HG02798 (cell line): ENCODE measurements around the gene AKR1C3.
A peak's percentile ranks its signal among the peaks of the same experiment; 100 is the strongest.
"Not testable (repeated sequence)": the region's sequence is repeated elsewhere in the genome, so short reads cannot be mapped to it uniquely, and the experiment has no call there.

Source experiments
- ATAC-seq: cut with Tn5 transposase; IDR thresholded peaks from one replicate; pipeline ENCODE4 v1.9.1; 2021; ENCODE audit warnings: mild to moderate bottlenecking; ENCODE audit not compliant: unreplicated experiment, poor library complexity

AKR1C3 gene

GRCh38 chr10:5094265-5095205 is at the start of gene AKR1C3:
Gene AKR1C3 (plus strand): TSS chr10:5094414. CDS start chr10:5094445, 31 bp downstream.
- peak; percentile 43 for ATAC-seq

- no peak for ATAC-seq
These were observed 49.1 kb upstream of the AKR1C3 start for GRCh38 chr10:5045095-5045494.

GRCh38 chr10:5046410-5046809 is 47.8 kb upstream of the AKR1C3 start:
- ATAC-seq, result no peak

GRCh38 chr10:5047055-5047454 is 47.2 kb upstream of the AKR1C3 start:
- not testable (repeated sequence) for ATAC-seq

- no peak for ATAC-seq
These were observed 46.1 kb upstream of the AKR1C3 start for GRCh38 chr10:5047912-5048628.

GRCh38 chr10:5052951-5053500 is 41.2 kb upstream of the AKR1C3 start:
- not testable (repeated sequence) for ATAC-seq

- not testable (repeated sequence) for ATAC-seq
These were observed 39.4 kb upstream of the AKR1C3 start for GRCh38 chr10:5054831-5055230.

GRCh38 chr10:5059267-5059666 is 34.9 kb upstream of the AKR1C3 start:
- ATAC-seq, result not testable (repeated sequence)

- ATAC-seq, result not testable (repeated sequence)
These were observed 33.4 kb upstream of the AKR1C3 start for GRCh38 chr10:5060791-5061190.

GRCh38 chr10:5064656-5065055 is 29.6 kb upstream of the AKR1C3 start:
- ATAC-seq, result no peak

GRCh38 chr10:5068274-5068984 is 25.8 kb upstream of the AKR1C3 start:
- no peak for ATAC-seq

- ATAC-seq, result no peak
These were observed 23.4 kb upstream of the AKR1C3 start for GRCh38 chr10:5070648-5071410.

GRCh38 chr10:5071411-5072198 is 22.6 kb upstream of the AKR1C3 start:
- ATAC-seq, result no peak

- no peak for ATAC-seq
These were observed 20.6 kb upstream of the AKR1C3 start for GRCh38 chr10:5073659-5074058.

GRCh38 chr10:5076615-5077014 is 17.6 kb upstream of the AKR1C3 start:
- ATAC-seq, result no peak

GRCh38 chr10:5078547-5079180 is 15.6 kb upstream of the AKR1C3 start:
- no peak for ATAC-seq

GRCh38 chr10:5079306-5079830 is 14.8 kb upstream of the AKR1C3 start:
- no peak for ATAC-seq

GRCh38 chr10:5079836-5080235 is 14.4 kb upstream of the AKR1C3 start:
- ATAC-seq, result no peak
